Measurements from ENCODE around the gene ASIC2.

ASIC2 gene

GRCh38 chr17:33109336-33110072 lies 183.6 kb downstream of the ASIC2 start:
- DNase-seq = no peak

GRCh38 chr17:33106525-33107165 lies 186.4 kb downstream of the ASIC2 start:
- DNase-seq = no peak

- no peak for DNase-seq
Measured at GRCh38 chr17:33105911-33106310, 187.2 kb downstream of the ASIC2 start.

- DNase-seq = no peak
Measured at GRCh38 chr17:33099906-33100305, 193.2 kb downstream of the ASIC2 start.

GRCh38 chr17:33099252-33099651 lies 193.8 kb downstream of the ASIC2 start:
- no peak for DNase-seq

- no peak for DNase-seq
Measured at GRCh38 chr17:33097411-33097810, 195.7 kb downstream of the ASIC2 start.

GRCh38 chr17:33096161-33096560 lies 196.9 kb downstream of the ASIC2 start:
- DNase-seq = no peak

- DNase-seq = no peak
Measured at GRCh38 chr17:33091271-33091670, 201.8 kb downstream of the ASIC2 start.

GRCh38 chr17:33090806-33091205 lies 202.3 kb downstream of the ASIC2 start:
- DNase-seq = no peak

GRCh38 chr17:33086878-33087277 lies 206.2 kb downstream of the ASIC2 start:
- DNase-seq = no peak

GRCh38 chr17:33086041-33086440 lies 207.1 kb downstream of the ASIC2 start:
- no peak for DNase-seq

GRCh38 chr17:33085256-33085655 lies 207.8 kb downstream of the ASIC2 start:
- no peak for DNase-seq

GRCh38 chr17:33084755-33085154 lies 208.3 kb downstream of the ASIC2 start:
- no peak for DNase-seq

- DNase-seq = no peak
Measured at GRCh38 chr17:33082529-33083173, 210.4 kb downstream of the ASIC2 start.

GRCh38 chr17:33080091-33080490 lies 213.0 kb downstream of the ASIC2 start:
- DNase-seq = no peak

GRCh38 chr17:33079201-33079600 lies 213.9 kb downstream of the ASIC2 start:
- no peak for DNase-seq

GRCh38 chr17:33076979-33077378 lies 216.1 kb downstream of the ASIC2 start:
- no peak for DNase-seq

GRCh38 chr17:33073416-33073815 lies 219.7 kb downstream of the ASIC2 start:
- no peak for DNase-seq

GRCh38 chr17:33072421-33073161 lies 220.5 kb downstream of the ASIC2 start:
- no peak for DNase-seq

- DNase-seq = no peak
Measured at GRCh38 chr17:33071656-33072055, 221.4 kb downstream of the ASIC2 start.

GRCh38 chr17:33057564-33057963 lies 235.5 kb downstream of the ASIC2 start:
- DNase-seq = no peak

- DNase-seq = no peak
Measured at GRCh38 chr17:33056399-33057146, 236.5 kb downstream of the ASIC2 start.

GRCh38 chr17:33055746-33056145 lies 237.3 kb downstream of the ASIC2 start:
- DNase-seq = no peak
